SK-N-SH (cell line): Measurements from ENCODE around the gene TCL1A.

Source experiments
- CTCF ChIP-seq: fragments of 200-600 bp; sonication (generic); IDR thresholded peaks from 2 replicates; pipeline ENCODE4 v1.6.1; 2017; ENCODE audit warnings: antibody characterized with exemption, mild to moderate bottlenecking, moderate library complexity
- EZH2phosphoT487 ChIP-seq: fragments of 200-600 bp; sonication (generic); IDR thresholded peaks from 2 replicates; pipeline ENCODE4 v1.6.1; 2017; ENCODE audit warnings: low read depth, mixed run types, mild to moderate bottlenecking, antibody characterized with exemption, moderate library complexity, borderline replicate concordance
- NFIC ChIP-seq: IDR thresholded peaks from 2 replicates; pipeline ENCODE4 v1.4.0; 2012; ENCODE audit warnings: borderline replicate concordance
- POLR2AphosphoS5 ChIP-seq: IDR thresholded peaks from 2 replicates; pipeline ENCODE4 v1.6.1; 2012; ENCODE audit warnings: low read depth, low read length
- RAD21 ChIP-seq: IDR thresholded peaks from 2 replicates; pipeline ENCODE4 v1.6.1; 2012; ENCODE audit warnings: mild to moderate bottlenecking, low read length
- REST ChIP-seq: IDR thresholded peaks from 2 replicates; pipeline ENCODE4 v1.6.1; 2012; ENCODE audit warnings: mild to moderate bottlenecking, low read depth, low read length, moderate library complexity
- TEAD4 ChIP-seq: IDR thresholded peaks from 2 replicates; pipeline ENCODE4 v1.4.0; 2012; ENCODE audit warnings: mild to moderate bottlenecking, borderline replicate concordance; ENCODE audit not compliant: insufficient read depth
- YY1 ChIP-seq: IDR thresholded peaks from 2 replicates; pipeline ENCODE4 v1.4.0; 2012; ENCODE audit warnings: low read depth, mild to moderate bottlenecking

DNA sequence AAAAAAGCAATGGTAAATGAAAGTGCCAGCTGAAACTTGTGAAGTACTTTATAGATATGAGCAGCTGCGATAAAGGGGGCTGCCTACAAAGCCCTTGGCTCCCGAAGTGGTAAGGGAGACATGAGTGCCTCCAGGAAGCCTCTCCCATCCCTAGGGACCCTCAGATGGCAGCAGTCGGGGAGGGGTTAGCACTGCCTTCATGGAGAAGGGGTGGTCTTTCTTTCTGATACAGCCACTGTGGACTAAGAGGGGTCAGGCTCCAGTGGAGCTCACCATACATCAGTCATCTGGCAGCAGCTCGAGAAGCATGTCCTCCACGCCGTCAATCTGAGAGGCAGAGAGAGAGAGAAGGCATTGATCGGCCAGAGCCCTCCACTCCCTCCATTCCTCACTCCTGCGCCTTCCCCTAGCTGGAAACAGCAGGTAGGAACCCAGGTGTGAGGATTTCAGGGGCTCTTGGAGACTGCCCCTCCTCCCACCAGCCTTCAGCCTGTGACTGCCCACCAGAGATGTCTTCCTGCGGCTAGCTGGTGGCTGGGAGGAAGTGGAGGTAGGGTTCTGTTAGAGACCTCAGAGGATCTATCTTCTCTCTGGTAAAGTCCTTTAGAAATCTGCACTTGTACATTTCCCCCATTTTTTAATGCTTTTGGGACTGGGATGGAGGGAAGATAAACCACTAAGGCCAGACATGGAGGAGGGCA, 2.3 kb downstream of the TCL1A start:
- TF ChIP-seq YY1 (no peak), NFIC (no peak), EZH2phosphoT487 (no peak), TEAD4 (no peak), CTCF (no peak), POLR2AphosphoS5 (no peak), REST (no peak), RAD21 (no peak)
